Peyer's patch (tissue), 4 donors: Measurements from ENCODE around the gene NFKB1.

ENCODE experiments used
- CTCF ChIP-seq, 6 experiments: fragments of 450-650 bp in 4 of 6; fragments of 200-600 bp in 2 of 6; sonication (generic) in 1 of 6; IDR thresholded peaks; one replicate each; pipeline ENCODE4 v1.5.1; 2017 to 2019; ENCODE audit warnings: antibody characterized with exemption in 6 of 6, mild to moderate bottlenecking in 3 of 6, moderate library complexity in 1 of 6
- POLR2A ChIP-seq, 2 donors: fragments of 450-650 bp; IDR thresholded peaks; one replicate each; pipeline ENCODE4 v1.5.1; 2017; ENCODE audit warnings: antibody characterized with exemption in 2 of 2, mild to moderate bottlenecking in 2 of 2, moderate library complexity in 2 of 2

GRCh38 chr4:102657206-102657605, 156.0 kb downstream of the NFKB1 start:
- TF ChIP-seq CTCF (IDR thresholded peaks at IDR 0.05) (no peak), POLR2A (IDR thresholded peaks at IDR 0.05) (no peak)
